ENCODE data around the gene IFITM5. TPM values are rescaled to one million over a fixed set of nuclear protein-coding genes. Genes with fewer than 3 reads are reported as not detected.
"Not testable (repeated sequence)": the region's sequence is repeated elsewhere in the genome, so short reads cannot be mapped to it uniquely, and the experiment has no call there.

Gene IFITM5
- total RNA-seq, 3 donors from 2014 or later: not detected

- TF ChIP-seq CTCF (IDR thresholded peaks at IDR 0.05): no peak
- intact Hi-C loops (cut with DNase I, micrococcal nuclease): no loop called here
- H3K9me3 ChIP-seq: no peaks in the 10 kb centered on the region
Observed at GRCh38 chr11:326592-326841, 27.2 kb upstream of the IFITM5 start.

GRCh38 chr11:325796-326591 is 26.7 kb upstream of the IFITM5 start:
- H3K4me3 ChIP-seq: no peak overlapping the region
- DNase-seq (peak in 1 of 3 donors; percentile 61), ATAC-seq (no peak)
- no peak for TF ChIP-seq CTCF (IDR thresholded peaks at IDR 0.05)
- no peaks in the 10 kb centered on the region for H3K36me3 ChIP-seq (ENCODE audit: low read depth)
- intact Hi-C loops (cut with DNase I, micrococcal nuclease): no loop called here
- H3K9me3 ChIP-seq: no peaks in the 10 kb centered on the region
- H3K4me1 ChIP-seq (ENCODE audit: low read depth): peaks cover 14% of the 10 kb centered on the region

More at GRCh38 chr11:326592-326841, 27.2 kb upstream of the IFITM5 start:
- peaks cover 14% of the 10 kb centered on the region for H3K4me1 ChIP-seq (ENCODE audit: low read depth)
- no peak overlapping the region for H3K4me3 ChIP-seq
- no peak for ATAC-seq
- H3K36me3 ChIP-seq (ENCODE audit: low read depth): no peaks in the 10 kb centered on the region
- no peak for DNase-seq

GRCh38 chr11:324593-325517 is 25.5 kb upstream of the IFITM5 start:
- DNase-seq; H3K9me3 ChIP-seq; intact Hi-C loops (cut with DNase I, micrococcal nuclease); ATAC-seq; H3K36me3 ChIP-seq (ENCODE audit: low read depth); H3K4me3 ChIP-seq: not testable (repeated sequence)
- H3K4me1 ChIP-seq (ENCODE audit: low read depth): peaks cover 14% of the 10 kb centered on the region

- intact Hi-C loops (cut with DNase I, micrococcal nuclease): no loop called here
Observed at GRCh38 chr11:324156-324555, 24.8 kb upstream of the IFITM5 start.

GRCh38 chr11:319888-320273 is 20.6 kb upstream of the IFITM5 start:
- ATAC-seq (peak; percentile 0), DNase-seq (peak in 1 of 3 donors; percentile 4)
- H3K9me3 ChIP-seq; H3K36me3 ChIP-seq (ENCODE audit: low read depth); intact Hi-C loops (cut with DNase I, micrococcal nuclease); H3K4me3 ChIP-seq: not testable (repeated sequence)
- H3K4me1 ChIP-seq (ENCODE audit: low read depth): peaks cover 19% of the 10 kb centered on the region

More at GRCh38 chr11:324156-324555, 24.8 kb upstream of the IFITM5 start:
- DNase-seq: no peak
- H3K36me3 ChIP-seq (ENCODE audit: low read depth): no peaks in the 10 kb centered on the region
- H3K4me1 ChIP-seq (ENCODE audit: low read depth): peaks cover 14% of the 10 kb centered on the region
- no peak for TF ChIP-seq CTCF (IDR thresholded peaks at IDR 0.05)
- H3K4me3 ChIP-seq: no peak overlapping the region
- ATAC-seq: no peak
- H3K9me3 ChIP-seq: no peaks in the 10 kb centered on the region

GRCh38 chr11:319121-319887 is 20.0 kb upstream of the IFITM5 start:
- H3K9me3 ChIP-seq; H3K4me3 ChIP-seq; intact Hi-C loops (cut with DNase I, micrococcal nuclease); H3K36me3 ChIP-seq (ENCODE audit: low read depth): not testable (repeated sequence)
- H3K4me1 ChIP-seq (ENCODE audit: low read depth): peaks cover 19% of the 10 kb centered on the region
- peak in 2 of 3 donors; percentile 22 to 65 for DNase-seq
- ATAC-seq: peak; percentile 43

- H3K36me3 ChIP-seq (ENCODE audit: low read depth); intact Hi-C loops (cut with DNase I, micrococcal nuclease); H3K9me3 ChIP-seq; H3K4me3 ChIP-seq: not testable (repeated sequence)
- H3K4me1 ChIP-seq (ENCODE audit: low read depth): peaks cover 22% of the 10 kb centered on the region
- peak in 1 of 3 donors; percentile 59 for DNase-seq
- ATAC-seq: peak; percentile 61
Observed at GRCh38 chr11:318405-319120, 19.2 kb upstream of the IFITM5 start.

- H3K36me3 ChIP-seq (ENCODE audit: low read depth); H3K9me3 ChIP-seq; H3K4me3 ChIP-seq; ATAC-seq; DNase-seq; intact Hi-C loops (cut with DNase I, micrococcal nuclease): not testable (repeated sequence)
- peaks cover 30% of the 10 kb centered on the region for H3K4me1 ChIP-seq (ENCODE audit: low read depth)
Observed at GRCh38 chr11:317668-318404, 18.5 kb upstream of the IFITM5 start.

Data from mucosa of descending colon (tissue), 3 donors.